Sigmoid colon (tissue), 7 donors: ENCODE results near the gene PCDHGB6. TPM values are rescaled to one million over a fixed set of nuclear protein-coding genes. Genes with fewer than 3 reads are reported as not detected.
"Not testable (repeated sequence)": the region's sequence is repeated elsewhere in the genome, so short reads cannot be mapped to it uniquely, and the experiment has no call there.

Experiments used
- DNase-seq: peaks from one replicate; pipeline ENCODE4 v3.0.0-alpha.2; 2019
- H3K27ac ChIP-seq, 4 donors: fragments of 200-600 bp; sonication (generic); one replicate each; pipeline ENCODE4 v1.5.1; 2016 to 2019; ENCODE audit warnings: mild to moderate bottlenecking in 1 of 4
- H3K27me3 ChIP-seq, 3 donors: fragments of 200-600 bp; sonication (generic); one replicate each; pipeline ENCODE4 v1.5.1; 2019; ENCODE audit warnings: mild to moderate bottlenecking in 1 of 3
- H3K36me3 ChIP-seq, 4 donors: fragments of 200-600 bp; sonication (generic); one replicate each; pipeline ENCODE4 v1.5.1; 2016 to 2019
- H3K4me1 ChIP-seq, 4 donors: fragments of 200-600 bp; sonication (generic); one replicate each; pipeline ENCODE4 v1.5.1; 2017 to 2019
- H3K4me3 ChIP-seq, 4 donors: fragments of 200-600 bp; sonication (generic); one replicate each; pipeline ENCODE4 v1.5.1; 2017 to 2019; ENCODE audit warnings: mild to moderate bottlenecking in 2 of 4, moderate library complexity in 1 of 4
- H3K9me3 ChIP-seq, 4 donors: fragments of 200-600 bp in 3 of 4; sonication (generic) in 3 of 4; one replicate each; pipeline versions ENCODE4 v1.5.1 to v1.6.1; 2013 to 2019
- EP300 ChIP-seq, 4 donors: sonication (generic); formaldehyde crosslinking; IDR thresholded peaks; one replicate each; pipeline ENCODE4 v1.6.1; 2017; ENCODE audit warnings: antibody characterized with exemption in 4 of 4
- POLR2A ChIP-seq, 2 donors: fragments of 450-650 bp; IDR thresholded peaks; one replicate each; pipeline ENCODE4 v1.6.1; 2016; ENCODE audit warnings: antibody characterized with exemption in 2 of 2, mild to moderate bottlenecking in 2 of 2, moderate library complexity in 2 of 2
- POLR2AphosphoS5 ChIP-seq, 4 donors: sonication (generic); formaldehyde crosslinking; IDR thresholded peaks; one replicate each; pipeline ENCODE4 v1.6.1; 2017; ENCODE audit warnings: antibody characterized with exemption in 4 of 4
- WGBS, 2 donors: extraction: QIAGEN DNeasy Blood & Tissue Kit; methylation state at CpG; one replicate each; pipeline ENCODE4 v1.1.7; 2013; 5-methylcytosine and 5-hydroxymethylcytosine counted together
- intact Hi-C: fragments of 100-400 bp; cut with DNase I; formaldehyde crosslinking; loops from one replicate; pipeline ENCODE4 v1.15.1; 2023
- polyA plus RNA-seq, 3 donors: library from polyadenylated mRNA; stranded (reverse); fragments of 200-250 nt; gene quantifications; one replicate each; pipeline ENCODE4 v1.2.3, GENCODE V29; 2013
- total RNA-seq, 4 donors: library from RNA; depleted of rRNA; stranded (reverse); fragments of >200 nt; gene quantifications; one replicate each; pipeline ENCODE4 v1.1.0, GENCODE V29; 2016
- TF ChIP-seq, protein P1 (sequence below), 4 experiments: fragments of 450-650 bp in 3 of 4; fragments of 200-600 bp in 1 of 4; IDR thresholded peaks; one replicate each; pipeline ENCODE4 v1.5.1; 2016 to 2019; ENCODE audit warnings: antibody characterized with exemption in 4 of 4, mild to moderate bottlenecking in 3 of 4, moderate library complexity in 2 of 4
- donor health status: healthy with polysubstance abuse.
- donor health status: Bipolar disorder and iron deficiency.
- donor health status: healthy.

The PCDHGB6 gene
- total and polyA plus RNA-seq, 7 donors, result 1.2 to 15.0 (median 11.5) TPM; not detected in 2

DNA sequence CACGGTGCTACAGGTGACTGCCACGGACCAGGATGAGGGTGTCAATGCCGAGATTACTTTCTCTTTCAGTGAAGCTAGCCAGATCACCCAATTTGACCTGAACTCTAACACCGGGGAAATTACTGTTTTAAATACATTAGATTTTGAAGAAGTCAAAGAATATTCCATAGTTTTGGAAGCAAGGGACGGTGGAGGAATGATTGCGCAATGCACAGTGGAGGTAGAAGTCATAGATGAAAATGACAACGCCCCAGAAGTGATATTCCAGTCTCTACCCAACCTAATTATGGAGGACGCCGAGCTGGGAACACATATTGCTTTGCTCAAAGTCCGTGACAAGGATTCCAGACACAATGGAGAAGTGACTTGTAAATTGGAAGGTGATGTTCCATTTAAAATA, 19.2 kb upstream of the PCDHGB6 start:
- 51 to 64% methylated on average over 10 of the region's 10 CpGs for WGBS, 2 donors
- H3K36me3 ChIP-seq, result peaks cover 0 to 6% (median 0%) of the 10 kb centered on the region in 4 donors
- peaks cover 40 to 95% (median 73%) of the 10 kb centered on the region in 4 donors for H3K9me3 ChIP-seq
- intact Hi-C loops, result no loop called here
- TF ChIP-seq, protein P1, sequence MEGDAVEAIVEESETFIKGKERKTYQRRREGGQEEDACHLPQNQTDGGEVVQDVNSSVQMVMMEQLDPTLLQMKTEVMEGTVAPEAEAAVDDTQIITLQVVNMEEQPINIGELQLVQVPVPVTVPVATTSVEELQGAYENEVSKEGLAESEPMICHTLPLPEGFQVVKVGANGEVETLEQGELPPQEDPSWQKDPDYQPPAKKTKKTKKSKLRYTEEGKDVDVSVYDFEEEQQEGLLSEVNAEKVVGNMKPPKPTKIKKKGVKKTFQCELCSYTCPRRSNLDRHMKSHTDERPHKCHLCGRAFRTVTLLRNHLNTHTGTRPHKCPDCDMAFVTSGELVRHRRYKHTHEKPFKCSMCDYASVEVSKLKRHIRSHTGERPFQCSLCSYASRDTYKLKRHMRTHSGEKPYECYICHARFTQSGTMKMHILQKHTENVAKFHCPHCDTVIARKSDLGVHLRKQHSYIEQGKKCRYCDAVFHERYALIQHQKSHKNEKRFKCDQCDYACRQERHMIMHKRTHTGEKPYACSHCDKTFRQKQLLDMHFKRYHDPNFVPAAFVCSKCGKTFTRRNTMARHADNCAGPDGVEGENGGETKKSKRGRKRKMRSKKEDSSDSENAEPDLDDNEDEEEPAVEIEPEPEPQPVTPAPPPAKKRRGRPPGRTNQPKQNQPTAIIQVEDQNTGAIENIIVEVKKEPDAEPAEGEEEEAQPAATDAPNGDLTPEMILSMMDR (IDR thresholded peaks at IDR 0.05), result no peak
- no peak for TF ChIP-seq POLR2A (IDR thresholded peaks at IDR 0.05)
- TF ChIP-seq POLR2AphosphoS5 (IDR thresholded peaks at IDR 0.05), result no peak
- TF ChIP-seq EP300 (IDR thresholded peaks at IDR 0.05), result no peak
- H3K4me1 ChIP-seq, result no peaks in the 10 kb centered on the region
- no peak overlapping the region for H3K27ac ChIP-seq
- no peak overlapping the region for H3K4me3 ChIP-seq
- peaks cover 0 to 12% (median 0%) of the 10 kb centered on the region in 3 donors for H3K27me3 ChIP-seq
- DNase-seq, result no peak

GRCh38 chr5:141389153-141390042, 18.4 kb upstream of the PCDHGB6 start:
- Histone ChIP-seq H3K36me3 (peaks cover 0 to 6% (median 0%) of the 10 kb centered on the region in 4 donors), H3K4me1 (no peaks in the 10 kb centered on the region), H3K4me3 (no peak overlapping the region), H3K27me3 (peaks cover 0 to 17% (median 0%) of the 10 kb centered on the region in 3 donors), H3K9me3 (peaks cover 37 to 95% (median 72%) of the 10 kb centered on the region in 4 donors), H3K27ac (no peak overlapping the region)
- intact Hi-C loops, result no loop called here
- TF ChIP-seq, protein P1 (IDR thresholded peaks at IDR 0.05), result no peak
- TF ChIP-seq EP300 (IDR thresholded peaks at IDR 0.05) (no peak), POLR2AphosphoS5 (IDR thresholded peaks at IDR 0.05) (no peak), POLR2A (IDR thresholded peaks at IDR 0.05) (no peak)
- WGBS, 2 donors, result 45 to 73% methylated on average over 77 of the region's 77 CpGs
- DNase-seq, result no peak

GRCh38 chr5:141392429-141393198, 15.2 kb upstream of the PCDHGB6 start, which contains the start of gene PCDHGA8:
Gene PCDHGA8, plus strand, starts transcription at chr5:141392633. Its CDS starts 181 bp downstream, at chr5:141392814.
- H3K27me3 ChIP-seq, result peaks cover 0 to 17% (median 0%) of the 10 kb centered on the region in 3 donors
- WGBS, 2 donors, result 34 to 60% methylated on average over 38 of the region's 38 CpGs
- H3K4me3 ChIP-seq, result no peak within 1 kb of the TSS
- H3K4me1 ChIP-seq, result no peaks in the 10 kb centered on the region
- peaks cover 36 to 91% (median 64%) of the 10 kb centered on the region in 4 donors for H3K9me3 ChIP-seq
- no peak for DNase-seq
- no peaks in the 10 kb centered on the region for H3K36me3 ChIP-seq
- intact Hi-C loops, result no loop called here
- H3K27ac ChIP-seq, result no peak within 1 kb of the TSS
- TF ChIP-seq EP300 (IDR thresholded peaks at IDR 0.05) (no peak), POLR2A (IDR thresholded peaks at IDR 0.05) (no peak), POLR2AphosphoS5 (IDR thresholded peaks at IDR 0.05) (no peak)
- TF ChIP-seq, protein P1 (IDR thresholded peaks at IDR 0.05), result no peak

GRCh38 chr5:141393267-141393666, 14.6 kb upstream of the PCDHGB6 start:
- no peak overlapping the region for H3K4me3 ChIP-seq
- H3K27ac ChIP-seq, result no peak overlapping the region
- TF ChIP-seq, protein P1 (IDR thresholded peaks at IDR 0.05), result no peak
- TF ChIP-seq EP300 (IDR thresholded peaks at IDR 0.05), result no peak
- TF ChIP-seq POLR2AphosphoS5 (IDR thresholded peaks at IDR 0.05), result no peak
- TF ChIP-seq POLR2A (IDR thresholded peaks at IDR 0.05), result no peak
- peaks cover 37 to 92% (median 64%) of the 10 kb centered on the region in 4 donors for H3K9me3 ChIP-seq
- no peaks in the 10 kb centered on the region for H3K36me3 ChIP-seq
- H3K4me1 ChIP-seq, result no peaks in the 10 kb centered on the region
- peaks cover 0 to 17% (median 0%) of the 10 kb centered on the region in 3 donors for H3K27me3 ChIP-seq
- no peak for DNase-seq
- WGBS, 2 donors, result 41 to 61% methylated on average over 21 of the region's 21 CpGs
- intact Hi-C loops, result no loop called here

DNA sequence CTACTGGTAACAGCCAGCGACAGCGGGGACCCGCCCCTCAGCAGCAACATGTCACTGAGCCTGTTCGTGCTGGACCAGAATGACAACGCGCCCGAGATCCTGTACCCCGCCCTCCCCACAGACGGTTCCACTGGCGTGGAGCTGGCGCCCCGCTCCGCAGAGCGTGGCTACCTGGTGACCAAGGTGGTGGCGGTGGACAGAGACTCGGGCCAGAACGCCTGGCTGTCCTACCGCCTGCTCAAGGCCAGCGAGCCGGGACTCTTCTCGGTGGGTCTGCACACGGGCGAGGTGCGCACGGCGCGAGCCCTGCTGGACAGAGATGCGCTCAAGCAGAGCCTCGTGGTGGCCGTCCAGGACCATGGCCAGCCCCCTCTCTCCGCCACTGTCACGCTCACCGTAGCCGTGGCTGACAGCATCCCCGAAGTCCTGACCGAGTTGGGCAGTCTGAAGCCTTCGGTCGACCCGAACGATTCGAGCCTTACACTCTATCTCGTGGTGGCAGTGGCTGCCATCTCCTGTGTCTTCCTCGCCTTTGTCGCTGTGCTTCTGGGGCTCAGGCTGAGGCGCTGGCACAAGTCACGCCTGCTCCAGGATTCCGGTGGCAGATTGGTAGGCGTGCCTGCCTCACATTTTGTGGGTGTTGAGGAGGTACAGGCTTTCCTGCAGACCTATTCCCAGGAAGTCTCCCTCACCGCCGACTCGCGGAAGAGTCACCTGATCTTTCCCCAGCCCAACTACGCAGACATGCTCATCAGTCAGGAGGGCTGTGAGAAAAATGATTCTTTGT, 13.2 kb upstream of the PCDHGB6 start:
- peaks cover 33 to 90% (median 62%) of the 10 kb centered on the region in 4 donors for H3K9me3 ChIP-seq
- H3K27me3 ChIP-seq, result peaks cover 0 to 17% (median 0%) of the 10 kb centered on the region in 3 donors
- 43 to 66% methylated on average over 46 of the region's 53 CpGs for WGBS, 2 donors

More for the DNA sequence above, 13.2 kb upstream of the PCDHGB6 start:
- H3K4me3 ChIP-seq, intact Hi-C loops, H3K36me3 ChIP-seq, H3K4me1 ChIP-seq, DNase-seq, H3K27ac ChIP-seq: not testable (repeated sequence)
